ENCODE results near the gene CHMP4A. TPM values are rescaled to one million over a fixed set of nuclear protein-coding genes. Genes with fewer than 3 reads are reported as not detected.
A peak's percentile ranks its signal among the peaks of the same experiment; 100 is the strongest.

Gene CHMP4A
- total and polyA plus RNA-seq, 2 of the 13 experiments (the other 11 are each of a cell fraction or from before 2014, with no cell fraction given), result 83.6 to 113 TPM

DNA sequence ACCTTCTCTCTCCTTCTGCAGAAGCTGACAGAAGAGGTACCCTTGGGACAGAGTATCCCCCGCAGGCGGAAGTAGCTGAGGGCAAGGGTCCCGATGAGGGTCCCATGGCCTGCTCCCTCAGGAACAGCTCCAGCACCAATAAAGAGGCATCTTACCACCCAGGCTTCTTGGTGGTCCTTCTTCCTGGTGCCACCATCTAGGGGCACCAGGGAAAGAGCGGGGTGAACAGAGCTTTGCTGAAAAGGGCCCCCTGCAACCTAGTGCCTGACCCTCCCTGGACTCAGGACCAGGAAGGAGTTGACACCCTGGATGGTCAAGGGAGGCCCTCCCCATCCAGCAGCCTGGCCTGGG, 52.8 kb downstream of the CHMP4A start (continued):
- TF ChIP-seq, protein P1, sequence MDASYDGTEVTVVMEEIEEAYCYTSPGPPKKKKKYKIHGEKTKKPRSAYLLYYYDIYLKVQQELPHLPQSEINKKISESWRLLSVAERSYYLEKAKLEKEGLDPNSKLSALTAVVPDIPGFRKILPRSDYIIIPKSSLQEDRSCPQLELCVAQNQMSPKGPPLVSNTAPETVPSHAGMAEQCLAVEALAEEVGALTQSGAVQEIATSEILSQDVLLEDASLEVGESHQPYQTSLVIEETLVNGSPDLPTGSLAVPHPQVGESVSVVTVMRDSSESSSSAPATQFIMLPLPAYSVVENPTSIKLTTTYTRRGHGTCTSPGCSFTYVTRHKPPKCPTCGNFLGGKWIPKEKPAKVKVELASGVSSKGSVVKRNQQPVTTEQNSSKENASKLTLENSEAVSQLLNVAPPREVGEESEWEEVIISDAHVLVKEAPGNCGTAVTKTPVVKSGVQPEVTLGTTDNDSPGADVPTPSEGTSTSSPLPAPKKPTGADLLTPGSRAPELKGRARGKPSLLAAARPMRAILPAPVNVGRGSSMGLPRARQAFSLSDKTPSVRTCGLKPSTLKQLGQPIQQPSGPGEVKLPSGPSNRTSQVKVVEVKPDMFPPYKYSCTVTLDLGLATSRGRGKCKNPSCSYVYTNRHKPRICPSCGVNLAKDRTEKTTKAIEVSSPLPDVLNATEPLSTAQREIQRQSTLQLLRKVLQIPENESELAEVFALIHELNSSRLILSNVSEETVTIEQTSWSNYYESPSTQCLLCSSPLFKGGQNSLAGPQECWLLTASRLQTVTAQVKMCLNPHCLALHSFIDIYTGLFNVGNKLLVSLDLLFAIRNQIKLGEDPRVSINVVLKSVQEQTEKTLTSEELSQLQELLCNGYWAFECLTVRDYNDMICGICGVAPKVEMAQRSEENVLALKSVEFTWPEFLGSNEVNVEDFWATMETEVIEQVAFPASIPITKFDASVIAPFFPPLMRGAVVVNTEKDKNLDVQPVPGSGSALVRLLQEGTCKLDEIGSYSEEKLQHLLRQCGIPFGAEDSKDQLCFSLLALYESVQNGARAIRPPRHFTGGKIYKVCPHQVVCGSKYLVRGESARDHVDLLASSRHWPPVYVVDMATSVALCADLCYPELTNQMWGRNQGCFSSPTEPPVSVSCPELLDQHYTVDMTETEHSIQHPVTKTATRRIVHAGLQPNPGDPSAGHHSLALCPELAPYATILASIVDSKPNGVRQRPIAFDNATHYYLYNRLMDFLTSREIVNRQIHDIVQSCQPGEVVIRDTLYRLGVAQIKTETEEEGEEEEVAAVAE (CRISPR knock-in tag; IDR thresholded peaks at IDR 0.05; ENCODE audit: borderline replicate concordance), result no peak
- TF ChIP-seq SPEN (CRISPR knock-in tag; IDR thresholded peaks at IDR 0.05; ENCODE audit: low read depth) (no peak), KDM5A (IDR thresholded peaks at IDR 0.05; ENCODE audit: borderline replicate concordance, low read length) (no peak), ZNF337 (CRISPR knock-in tag; IDR thresholded peaks at IDR 0.05; ENCODE audit: borderline replicate concordance, low read depth) (no peak), RBAK (CRISPR knock-in tag; IDR thresholded peaks at IDR 0.05) (no peak)

- peaks cover 61 to 68% of the 10 kb centered on the region in 2 experiments for H3K36me3 ChIP-seq (replicated peaks in 1 of 2; ENCODE audit: control insufficient read depth in 1 of 2, insufficient read depth in 2 of 2, low read length in 2 of 2)
- H3K79me2 ChIP-seq (ENCODE audit: insufficient read depth, low read length), result peaks cover 5% of the 10 kb centered on the region
- FAIRE-seq (no peak), DNase-seq (ENCODE audit: low spot score) (no peak), ATAC-seq (no peak)
- no peak overlapping the region for H3K9ac ChIP-seq (ENCODE audit: insufficient read depth, low read depth, low read length)
- H3K4me3 ChIP-seq (replicated peaks in 1 of 3; ENCODE audit: insufficient read depth in 1 of 3, low read depth in 2 of 3, low read length in 3 of 3), result no peak overlapping the region
- POLR2A ChIA-PET, result interaction anchor here (1.3 to 11.8 kb wide), 20 partner anchors 10 to 147 kb away, joined by 3 to 233 read pairs (median 24); partner anchors contain the start of genes CHMP4A, CIDEB, DCAF11 and EMC9
- peaks cover 28% of the 10 kb centered on the region for H3K4me1 ChIP-seq (ENCODE audit: insufficient read depth, low read length)
- no peaks in the 10 kb centered on the region for H3K9me3 ChIP-seq (ENCODE audit: low read length)
- in situ Hi-C loops (cut with HindIII; ENCODE audit: extremely low pct_ligation_motif_present, low pct_unique_long_range_greater_than_20kb) (loop anchor here (5.0 kb wide), 1 partner anchor 103 kb away; no protein-coding TSS in a partner anchor), intact Hi-C loops (cut with micrococcal nuclease; ENCODE audit: unreplicated experiment) (no loop called here)
- BruUV-seq (replicated peaks), result no TSS peak
- CTCF ChIA-PET (ENCODE audit: low intra/inter-chr PET ratio, low total read pairs), result interaction anchor here (1.3 to 2.4 kb wide), 5 partner anchors 24 to 146 kb away, joined by 4 to 12 read pairs (median 10); partner anchors contain the start of gene PSME1
- no peak overlapping the region for H2AFZ ChIP-seq (ENCODE audit: low read length)
- H3K27me3 ChIP-seq (ENCODE audit: control insufficient read depth in 1 of 2, insufficient read depth in 2 of 2, low read length in 2 of 2), result no peaks in the 10 kb centered on the region; a peak in 1 of 5 replicates
- peak overlapping the region; percentile 24 for H3K27ac ChIP-seq (ENCODE audit: extremely low read length, insufficient read depth, low read length)
- H3K4me2 ChIP-seq (ENCODE audit: low read depth, low read length), result no peak overlapping the region
- WGBS (ENCODE audit: low lambda C conversion rate), result 96% methylated on average over 11 of the region's 11 CpGs
- H4K20me1 ChIP-seq (ENCODE audit: insufficient read depth, low read length), result no peaks in the 10 kb centered on the region
- TF ChIP-seq JDP2 (CRISPR knock-in tag; IDR thresholded peaks at IDR 0.05; ENCODE audit: borderline replicate concordance), result no peak
- no peak for TF ChIP-seq JUNB (CRISPR knock-in tag; IDR thresholded peaks at IDR 0.05; ENCODE audit: borderline replicate concordance)
- TF ChIP-seq HOXA3 (CRISPR knock-in tag; IDR thresholded peaks at IDR 0.05), result no peak
- TF ChIP-seq FOSL2 (CRISPR knock-in tag; IDR thresholded peaks at IDR 0.05), result no peak
- TF ChIP-seq ZEB1 (IDR thresholded peaks at IDR 0.05; ENCODE audit: insufficient replicate concordance, low read depth), result peak; percentile 3
- no peak for TF ChIP-seq MIXL1 (CRISPR knock-in tag; IDR thresholded peaks at IDR 0.05)
- 0 out of 2 replicates have a peak, but pooled peaks have one; percentile 24 for TF ChIP-seq ZXDC (CRISPR knock-in tag; IDR thresholded peaks at IDR 0.05)
- peak; percentile 16; the same call in 1 of the 2 replicates for TF ChIP-seq ZNF768 (CRISPR knock-in tag; IDR thresholded peaks at IDR 0.05)
- 0 out of 2 replicates have a peak, but pooled peaks have one; percentile 45 for TF ChIP-seq NRL (CRISPR knock-in tag; IDR thresholded peaks at IDR 0.05; ENCODE audit: borderline replicate concordance)
- no peak for TF ChIP-seq ZNF101 (CRISPR knock-in tag; IDR thresholded peaks at IDR 0.05; ENCODE audit: borderline replicate concordance, low read depth)
- 0 out of 2 replicates have a peak, but pooled peaks have one; percentile 21 for TF ChIP-seq KLF13 (CRISPR knock-in tag; IDR thresholded peaks at IDR 0.05)
Measured at GRCh38 chr14:24159777-24160498, 53.4 kb downstream of the CHMP4A start.

Data from HepG2 (cell line).